GM20000 (cell line): ENCODE measurements around the gene SLC35F3.

Experiments used
- DNase-seq: peaks from one replicate; pipeline ENCODE4 v3.0.0; 2012; ENCODE audit warnings: low spot score
- CTCF ChIP-seq: IDR thresholded peaks from 2 replicates; pipeline ENCODE4 v1.5.1; 2012; ENCODE audit warnings: mild to moderate bottlenecking, control low read depth; ENCODE audit errors: extremely low read depth, missing control alignments

SLC35F3 gene

GRCh38 chr1:234273981-234274380 is 369.5 kb downstream of the SLC35F3 start:
- DNase-seq, result no peak
- TF ChIP-seq CTCF, result no peak

GRCh38 chr1:234276151-234276788 is 371.8 kb downstream of the SLC35F3 start:
- no peak for TF ChIP-seq CTCF
- no peak for DNase-seq

- DNase-seq, result no peak
- TF ChIP-seq CTCF, result no peak
Observed at GRCh38 chr1:234277161-234277868, 372.8 kb downstream of the SLC35F3 start.

DNA sequence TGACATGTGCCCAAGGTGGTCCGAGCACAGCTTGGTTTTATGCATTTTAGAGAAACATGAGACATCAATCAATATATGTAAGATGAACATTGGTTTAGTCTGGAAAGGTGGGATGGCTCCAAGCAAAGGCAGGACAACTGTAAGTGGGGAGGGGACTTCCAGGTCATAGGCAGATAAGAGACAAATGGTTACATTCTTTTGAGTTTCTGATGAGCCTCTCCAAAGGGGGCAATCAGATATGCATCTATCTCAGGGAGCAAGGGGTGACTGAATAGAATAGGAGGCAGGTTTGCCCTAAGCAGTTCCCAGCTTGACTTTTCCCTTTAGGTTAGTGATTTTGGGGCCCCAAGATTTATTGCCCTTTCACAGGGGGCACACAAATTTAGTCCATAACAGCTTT is 374.5 kb downstream of the SLC35F3 start:
- DNase-seq, result no peak
- TF ChIP-seq CTCF, result no peak

DNA sequence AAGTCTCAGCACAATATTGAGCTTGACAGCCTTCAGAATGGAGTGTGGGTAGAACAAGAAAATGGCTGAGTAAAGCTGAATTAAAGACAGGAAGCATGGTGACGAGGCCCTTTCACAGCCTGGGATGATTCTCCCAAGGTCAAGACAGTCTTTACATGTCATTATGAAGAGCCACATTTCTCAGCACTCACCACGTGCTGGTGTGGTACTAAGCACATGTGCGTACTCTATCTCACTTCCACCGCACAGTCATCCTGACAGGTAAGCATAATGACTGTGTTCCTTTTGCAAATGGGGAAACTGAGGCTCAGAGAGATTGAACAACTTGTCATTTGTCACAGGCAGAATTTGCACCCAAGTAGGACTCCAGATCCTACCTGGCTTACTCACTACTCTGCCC is 376.0 kb downstream of the SLC35F3 start:
- no peak for TF ChIP-seq CTCF
- DNase-seq, result no peak

- TF ChIP-seq CTCF, result no peak
- no peak for DNase-seq
Observed at GRCh38 chr1:234281826-234282489, 377.5 kb downstream of the SLC35F3 start.

- no peak for DNase-seq
- no peak for TF ChIP-seq CTCF
Observed at GRCh38 chr1:234286206-234286605, 381.7 kb downstream of the SLC35F3 start.
